Measurements from ENCODE around the gene KCNK7.

- TF ChIP-seq EZH2 (IDR thresholded peaks at IDR 0.05) (no peak), POLR2A (IDR thresholded peaks at IDR 0.05; ENCODE audit: borderline replicate concordance, extremely low read depth, insufficient read depth, insufficient read length) (no peak), CTCF (IDR thresholded peaks at IDR 0.05 in 2 of 3, conservative IDR thresholded peaks at IDR 0.05 in 1 of 3; ENCODE audit: borderline replicate concordance in 1 of 3, insufficient read depth in 1 of 3, low read depth in 2 of 3, low read length in 2 of 3) (no peak), FOSL1 (IDR thresholded peaks at IDR 0.05; ENCODE audit: low read depth) (no peak), ZFX (IDR thresholded peaks at IDR 0.05) (no peak), POLR2AphosphoS5 (IDR thresholded peaks at IDR 0.05; ENCODE audit: low read depth, low read length) (no peak), CBX3 (IDR thresholded peaks at IDR 0.05; ENCODE audit: low read depth) (no peak), TCF7L2 (IDR thresholded peaks at IDR 0.05; ENCODE audit: borderline replicate concordance, extremely low read depth, insufficient read depth, insufficient read length) (no peak), RAD21 (IDR thresholded peaks at IDR 0.05; ENCODE audit: low read depth) (no peak), CEBPB (IDR thresholded peaks at IDR 0.05; ENCODE audit: low read depth) (no peak), ZNF274 (IDR thresholded peaks at IDR 0.05; ENCODE audit: low read depth, low read length) (no peak), YY1 (IDR thresholded peaks at IDR 0.05; ENCODE audit: extremely low read depth, insufficient replicate concordance, low read depth, low read length) (no peak), EZH2phosphoT487 (IDR thresholded peaks at IDR 0.05; ENCODE audit: borderline replicate concordance) (no peak)
These were observed 8.9 kb downstream of the KCNK7 start for GRCh38 chr11:65586676-65587075.
